Endothelial cell of umbilical vein (primary cell): ENCODE results near the gene PCBD2. TPM values are rescaled to one million over a fixed set of nuclear protein-coding genes. Genes with fewer than 3 reads are reported as not detected.

ENCODE experiments used
- BruUV-seq: library from RNA; stranded (reverse); fragments of 400-500 nt; replicated peaks from 2 replicates; lab custom pipeline; 2021; lab: Mats Ljungman, UMichigan
- CTCF ChIA-PET: fragments of 300-600, 350-600 bp; sonication (Branson Sonifier 250); formaldehyde crosslinking; loops from one replicate; lab custom pipeline; 2021; ENCODE audit warnings: antibody characterized with exemption, inconsistent platforms; lab: Charles Lee
- POLR2A ChIA-PET: fragments of 300-600, 350-600 bp; sonication (Branson Sonifier 250); formaldehyde crosslinking; loops from one replicate; lab custom pipeline; 2021; ENCODE audit warnings: antibody characterized with exemption, inconsistent platforms; lab: Charles Lee
- DNase-seq: peaks from one replicate; pipeline ENCODE4 v3.0.0-alpha.2; 2011; ENCODE audit warnings: low read depth, low spot score
- FAIRE-seq: peaks from 2 replicates; lab custom pipeline; 2011; peaks lifted over from hg19 to GRCh38; lab: Jason Lieb, UNC
- H2AFZ ChIP-seq: 2 replicates; pipeline ENCODE4 v1.6.0; 2012; ENCODE audit warnings: low read depth, low read length, control low read depth, inconsistent platforms
- H3K27ac ChIP-seq: 2 replicates; pipeline ENCODE4 v1.5.1; 2011; ENCODE audit warnings: low read depth, mild to moderate bottlenecking, control low read depth, low read length, moderate library complexity; ENCODE audit not compliant: insufficient read depth
- H3K27me3 ChIP-seq, 2 experiments: 2 replicates each; pipeline versions ENCODE4 v1.6.0 to v1.6.1; 2011; ENCODE audit warnings: low read length in 2 of 2, mixed read lengths in 1 of 2; ENCODE audit not compliant: control insufficient read depth in 2 of 2, insufficient read depth in 2 of 2
- H3K36me3 ChIP-seq, 2 experiments: 2 replicates in 1 of 2; 3 replicates in 1 of 2; pipeline ENCODE4 v1.5.1; 2011; ENCODE audit warnings: low read length in 2 of 2, mild to moderate bottlenecking in 1 of 2, moderate library complexity in 1 of 2; ENCODE audit not compliant: control insufficient read depth in 2 of 2, insufficient read depth in 2 of 2; ENCODE audit errors: extremely low read depth in 1 of 2
- H3K4me1 ChIP-seq: 3 replicates; pipeline ENCODE4 v1.5.1; 2011; ENCODE audit warnings: mild to moderate bottlenecking, low read length; ENCODE audit not compliant: control insufficient read depth, insufficient read depth; ENCODE audit errors: extremely low read depth
- H3K4me2 ChIP-seq: 2 replicates; pipeline ENCODE4 v1.6.1; 2011; ENCODE audit warnings: low read length, control low read depth, mixed read lengths; ENCODE audit not compliant: insufficient read depth
- H3K4me3 ChIP-seq, 3 experiments: fragments of 200-600 bp in 1 of 3; sonication (generic), shearing (Covaris generic) in 1 of 3; replicated peaks in 1 of 3; 2 replicates each; pipeline ENCODE4 v1.5.1; 2011 to 2016; ENCODE audit warnings: control low read depth in 3 of 3, low read length in 3 of 3, mild to moderate bottlenecking in 2 of 3, inconsistent platforms in 1 of 3, low read depth in 1 of 3, moderate library complexity in 1 of 3; ENCODE audit not compliant: insufficient read depth in 1 of 3
- H3K79me2 ChIP-seq: 2 replicates; pipeline ENCODE4 v1.6.0; 2012; ENCODE audit warnings: low read length, inconsistent platforms; ENCODE audit not compliant: control insufficient read depth, insufficient read depth
- H3K9ac ChIP-seq: replicated peaks from 2 replicates; pipeline ENCODE3; 2011; ENCODE audit warnings: low read length, control low read depth; ENCODE audit not compliant: insufficient read depth; ENCODE audit errors: extremely low read depth
- H3K9me1 ChIP-seq: replicated peaks from 3 replicates; pipeline ENCODE4 v1.6.0; 2011; ENCODE audit warnings: mild to moderate bottlenecking, low read length; ENCODE audit not compliant: control insufficient read depth, insufficient read depth; ENCODE audit errors: extremely low read depth
- H3K9me3 ChIP-seq: replicated peaks from 2 replicates; pipeline ENCODE4 v1.5.1; 2012; ENCODE audit warnings: low read length, inconsistent platforms; ENCODE audit not compliant: control insufficient read depth, insufficient read depth
- H4K20me1 ChIP-seq: replicated peaks from 2 replicates; pipeline ENCODE3; 2011; ENCODE audit warnings: mild to moderate bottlenecking, low read length; ENCODE audit not compliant: control insufficient read depth, insufficient read depth; ENCODE audit errors: extremely low read depth
- CTCF ChIP-seq, 2 donors: IDR thresholded peaks; 1 replicate in 1 of 2; 2 replicates in 1 of 2; pipeline ENCODE4 v1.5.1; 2011; ENCODE audit warnings: low read length in 2 of 2, mild to moderate bottlenecking in 2 of 2, moderate library complexity in 2 of 2, control low read depth in 1 of 2, inconsistent platforms in 1 of 2, low read depth in 1 of 2; ENCODE audit not compliant: insufficient read depth in 1 of 2; ENCODE audit errors: extremely low read depth in 1 of 2
- EZH2 ChIP-seq: IDR thresholded peaks from 2 replicates; pipeline ENCODE4 v1.6.1; 2012; ENCODE audit warnings: borderline replicate concordance, low read depth, mild to moderate bottlenecking, moderate library complexity, low read length, inconsistent platforms; ENCODE audit not compliant: severe bottlenecking
- FOS ChIP-seq: IDR thresholded peaks from 2 replicates; pipeline ENCODE4 v1.6.1; 2011; ENCODE audit warnings: mild to moderate bottlenecking, low read length, moderate library complexity, borderline replicate concordance; ENCODE audit not compliant: insufficient read depth
- JUN ChIP-seq: IDR thresholded peaks from 2 replicates; pipeline ENCODE4 v1.6.1; 2011; ENCODE audit warnings: borderline replicate concordance, low read depth; ENCODE audit not compliant: insufficient read length, insufficient read depth
- MAX ChIP-seq: IDR thresholded peaks from 2 replicates; pipeline ENCODE4 v1.6.1; 2011; ENCODE audit not compliant: insufficient read depth, insufficient read length
- MYC ChIP-seq: IDR thresholded peaks from one replicate; pipeline ENCODE4 v1.6.1; 2011; ENCODE audit warnings: mild to moderate bottlenecking, low read depth, low read length
- dilution Hi-C: fragments of 300-500 bp; cut with MboI; formaldehyde crosslinking; loops from one replicate; pipeline ENCODE4 v1.15.0; 2019; ENCODE audit warnings: low sequenced_read_pairs; ENCODE audit not compliant: extremely low pct_ligation_motif_present
- intact Hi-C: fragments of 100-400 bp; cut with micrococcal nuclease; formaldehyde crosslinking; loops from one replicate; pipeline ENCODE4 v1.10.0; 2022
- polyA plus RNA-seq, 4 experiments: library from polyadenylated mRNA; depleted of rRNA in 3 of 4; stranded (reverse) in 3 of 4; unstranded in 1 of 4; fragments of >200 nt; gene quantifications; 2 replicates each; pipeline versions ENCODE4 v1.2.1 to v1.2.3, GENCODE V29; 2011 to 2012; ENCODE audit warnings: missing spikeins in 1 of 4
- total RNA-seq: library from RNA; stranded (reverse); gene quantifications from 2 replicates; pipeline ENCODE4 v1.2.3, GENCODE V29; 2021

PCBD2 gene
- total and polyA plus RNA-seq, 2 donors (not counting 3 experiments of a cell fraction or from before 2014, with no cell fraction given), result 4.0 to 10.7 TPM

- no peaks in the 10 kb centered on the region for H4K20me1 ChIP-seq
- POLR2A ChIA-PET, result no interaction called here
- no peak overlapping the region for H3K4me2 ChIP-seq
- intact Hi-C loops (no loop called here), dilution Hi-C loops (no loop called here)
- H3K4me1 ChIP-seq, result no peaks in the 10 kb centered on the region
- DNase-seq (no peak), FAIRE-seq (no peak)
- H3K4me3 ChIP-seq, result no peak overlapping the region
- no peaks in the 10 kb centered on the region for H3K9me3 ChIP-seq
- H3K79me2 ChIP-seq, result no peaks in the 10 kb centered on the region
- H3K27ac ChIP-seq, result no peak overlapping the region
- H3K27me3 ChIP-seq, result no peaks in the 10 kb centered on the region
- no peak overlapping the region for H3K9ac ChIP-seq
- no TSS peak for BruUV-seq
- TF ChIP-seq EZH2 (no peak), MYC (no peak), MAX (no peak), FOS (no peak), JUN (no peak), CTCF (IDR thresholded peaks at IDR 0.05; ENCODE audit: extremely low read depth in 1 of 2, insufficient read depth in 1 of 2, low read depth in 1 of 2, low read length in 2 of 2) (no peak)
- no peaks in the 10 kb centered on the region for H3K9me1 ChIP-seq
- CTCF ChIA-PET, result no interaction called here
- H2AFZ ChIP-seq, result no peak overlapping the region
- H3K36me3 ChIP-seq, result no peaks in the 10 kb centered on the region
Measured at GRCh38 chr5:134969166-134969565, 64.2 kb downstream of the PCBD2 start.
